ENCODE measurements around the gene LMO7.
A peak's percentile ranks its signal among the peaks of the same experiment; 100 is the strongest.
"Not testable (repeated sequence)": the region's sequence is repeated elsewhere in the genome, so short reads cannot be mapped to it uniquely, and the experiment has no call there.

LMO7 gene

GRCh38 chr13:75699062-75699461, 62.9 kb downstream of the LMO7 start:
- DNase-seq (ENCODE audit: low read depth in 2 of 2): no peak

DNA sequence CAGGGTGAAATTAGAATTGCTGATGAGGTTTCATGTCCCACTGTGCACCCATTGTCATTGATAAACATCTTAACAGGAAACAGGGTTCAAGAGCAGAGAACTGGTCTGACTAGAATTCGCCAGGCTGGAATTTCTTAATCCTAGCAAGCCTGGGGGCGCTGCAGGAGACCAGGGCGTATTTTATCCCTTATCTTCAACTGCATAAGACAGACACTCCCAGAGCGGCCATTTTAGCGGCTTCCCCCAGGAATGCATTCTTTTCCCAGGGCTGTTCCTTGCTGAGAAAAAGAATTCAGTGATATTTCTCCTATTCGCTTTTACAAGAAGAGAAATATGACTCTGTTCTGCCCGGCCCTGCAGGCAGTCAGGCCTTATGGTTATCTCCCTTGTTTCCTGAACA, 63.6 kb downstream of the LMO7 start:
- DNase-seq (ENCODE audit: low read depth in 2 of 2): not testable (repeated sequence)

DNA sequence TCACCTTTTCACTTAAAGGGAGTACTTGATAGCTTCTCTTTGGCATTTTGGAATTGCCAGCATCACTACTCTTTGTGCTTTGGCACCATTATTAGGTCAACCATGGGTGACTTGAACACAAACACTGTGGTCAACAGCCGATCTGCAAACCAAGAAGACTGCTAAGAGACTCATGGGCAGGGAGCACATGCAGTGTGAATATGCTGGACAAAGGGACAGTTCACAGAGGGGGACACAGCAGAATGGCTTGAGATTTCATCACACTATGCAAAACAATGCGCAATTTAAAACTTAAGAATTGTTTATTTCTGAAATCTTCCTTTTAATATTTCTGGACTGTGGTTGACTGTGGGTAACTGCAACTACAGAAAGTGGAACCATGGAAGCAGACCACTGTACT, 64.4 kb downstream of the LMO7 start:
- DNase-seq (ENCODE audit: low read depth in 2 of 2): no peak

- DNase-seq (ENCODE audit: low read depth in 2 of 2): no peak
Observed at GRCh38 chr13:75702476-75702875, 66.3 kb downstream of the LMO7 start.

DNA sequence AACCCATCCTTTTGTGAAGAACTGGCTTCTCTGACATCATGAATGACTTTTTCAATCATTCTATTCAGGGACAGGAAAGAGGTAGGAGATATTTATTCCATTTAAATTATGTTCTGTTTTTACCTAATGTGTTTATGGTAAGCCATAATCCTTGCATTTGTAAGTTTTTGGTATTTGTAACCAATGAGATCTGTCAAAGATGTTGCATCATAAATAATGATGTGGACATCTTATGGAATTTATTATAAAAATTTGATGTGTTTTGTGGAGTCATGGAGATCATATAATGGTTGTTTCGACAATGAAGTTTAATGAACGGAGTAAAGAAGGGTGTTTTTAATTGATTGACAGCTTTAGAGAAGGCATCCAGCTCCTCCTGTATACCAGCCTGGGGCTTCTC, 67.6 kb downstream of the LMO7 start:
- no peak for DNase-seq (ENCODE audit: low read depth in 2 of 2)

DNA sequence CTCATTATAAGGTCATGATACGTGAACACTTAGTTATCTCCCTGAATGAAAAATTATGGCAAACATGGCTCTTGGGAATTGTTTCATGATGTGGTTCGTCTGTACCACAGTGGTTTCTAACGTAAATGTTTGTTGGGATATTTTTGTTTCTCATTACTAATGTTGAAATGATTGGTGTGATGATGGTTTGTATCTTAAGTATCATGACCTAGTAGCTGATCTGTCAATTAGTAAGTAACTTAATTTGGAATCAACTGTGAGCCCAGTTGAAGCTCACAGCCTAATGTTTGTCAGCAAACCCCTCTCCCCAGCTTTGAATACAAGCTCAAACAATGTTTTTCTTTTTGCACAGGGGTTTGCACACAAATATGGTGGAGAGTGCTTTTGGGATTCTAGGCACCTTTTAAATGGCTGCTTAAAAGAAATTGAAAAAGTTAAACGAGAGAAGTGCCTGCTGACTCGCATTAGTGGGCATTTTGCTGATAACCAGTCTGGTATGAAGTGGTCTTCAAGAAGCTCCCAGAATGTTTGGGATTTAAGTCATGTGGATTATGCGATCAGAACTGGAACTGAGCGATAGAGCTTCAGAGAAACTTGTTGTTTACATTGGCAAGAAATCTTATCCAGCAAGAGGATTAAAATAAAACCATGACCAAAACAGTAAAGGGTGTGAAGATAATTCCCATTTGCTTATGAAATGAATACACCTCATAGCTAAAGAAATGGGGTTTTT, 68.2 kb downstream of the LMO7 start:
- peak; percentile 45 to 46 for DNase-seq (ENCODE audit: low read depth in 2 of 2)

- no peak for DNase-seq (ENCODE audit: low read depth in 2 of 2)
Observed at GRCh38 chr13:75704927-75705288, 68.8 kb downstream of the LMO7 start.

GRCh38 chr13:75705395-75705794, 69.3 kb downstream of the LMO7 start:
- DNase-seq (ENCODE audit: low read depth in 2 of 2): peak; percentile 20 to 29

DNA sequence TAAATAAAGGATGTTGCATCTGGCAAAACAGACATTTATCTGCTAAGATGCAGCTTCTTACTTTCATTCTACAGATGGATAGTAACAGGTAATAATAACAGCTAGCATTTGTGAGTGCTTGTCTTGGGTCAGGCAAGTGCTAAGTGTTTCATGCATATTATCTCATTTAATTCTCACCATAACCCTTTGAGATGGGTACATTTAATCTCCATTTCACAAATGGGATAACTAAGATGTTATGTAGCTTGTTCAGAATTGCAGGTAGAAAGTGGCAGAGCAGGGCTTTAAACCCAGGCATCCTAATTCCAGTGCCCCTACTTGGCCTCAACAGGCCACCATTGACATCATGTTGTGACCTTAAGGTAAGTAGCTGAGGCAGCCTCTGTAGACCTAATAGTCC, 69.8 kb downstream of the LMO7 start:
- no peak for DNase-seq (ENCODE audit: low read depth in 2 of 2)

DNA sequence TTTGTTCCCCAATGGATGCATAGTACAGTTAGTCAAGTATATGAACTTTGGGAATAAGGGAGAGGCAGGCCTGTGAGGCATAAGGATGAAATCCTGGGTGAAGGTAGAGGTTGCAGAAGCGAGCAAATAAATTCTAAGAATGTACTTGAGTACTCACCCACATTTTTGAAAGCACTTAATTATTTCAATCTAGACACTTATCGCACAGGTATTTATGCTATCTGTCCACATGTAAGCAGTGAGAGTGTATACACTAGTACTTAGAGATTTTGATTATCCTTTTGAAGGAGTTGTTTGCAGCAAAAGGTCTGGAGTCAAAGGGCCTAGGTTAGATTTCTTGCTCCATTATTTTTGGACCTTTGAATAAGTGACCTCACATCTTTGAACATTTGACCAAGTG, 77.7 kb downstream of the LMO7 start:
- no peak for DNase-seq (ENCODE audit: low read depth in 2 of 2)

- DNase-seq (ENCODE audit: low read depth in 2 of 2): no peak
Observed at GRCh38 chr13:75715601-75716523, 79.7 kb downstream of the LMO7 start.

DNA sequence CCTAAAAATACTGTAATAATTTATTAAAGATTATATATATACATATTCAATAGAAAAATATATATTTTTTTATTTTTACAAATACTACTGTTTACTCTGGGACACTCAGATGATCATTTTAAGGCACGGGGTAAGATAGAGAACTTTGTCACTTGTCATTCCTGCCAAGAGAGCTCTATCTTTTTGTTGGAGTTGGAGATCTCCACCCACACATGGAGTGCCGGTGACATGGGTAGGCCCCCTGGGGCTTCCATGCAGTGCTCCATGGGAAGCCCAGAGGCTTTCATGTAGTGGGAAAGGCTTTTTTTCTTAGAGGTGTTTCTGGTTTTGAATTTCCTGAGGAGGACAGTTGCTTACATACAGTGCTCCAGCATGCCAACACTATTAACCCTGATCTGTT, 81.4 kb downstream of the LMO7 start:
- no peak for DNase-seq (ENCODE audit: low read depth in 2 of 2)

GRCh38 chr13:75721307-75721706, 85.2 kb downstream of the LMO7 start:
- DNase-seq (ENCODE audit: low read depth in 2 of 2): no peak

DNA sequence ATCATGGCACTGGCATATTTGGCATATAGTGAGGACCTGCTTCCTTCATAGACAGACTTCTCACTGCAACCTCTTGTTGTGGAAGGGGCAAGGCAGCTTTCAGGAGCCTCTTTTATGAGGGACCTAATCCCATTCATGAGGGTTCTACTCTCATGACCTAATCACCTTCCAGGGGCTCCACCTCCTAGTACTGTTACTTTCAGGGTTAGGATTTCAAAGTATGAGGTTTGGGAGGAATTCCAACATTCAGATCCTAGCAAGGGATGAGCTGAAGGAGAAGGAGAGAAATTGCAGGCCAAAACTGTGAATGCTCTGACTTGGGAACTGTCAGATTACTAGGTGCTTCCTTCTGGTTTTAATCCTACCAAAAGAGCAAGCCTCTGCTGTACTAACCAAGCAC, 87.8 kb downstream of the LMO7 start:
- DNase-seq (ENCODE audit: low read depth in 2 of 2): no peak

DNA sequence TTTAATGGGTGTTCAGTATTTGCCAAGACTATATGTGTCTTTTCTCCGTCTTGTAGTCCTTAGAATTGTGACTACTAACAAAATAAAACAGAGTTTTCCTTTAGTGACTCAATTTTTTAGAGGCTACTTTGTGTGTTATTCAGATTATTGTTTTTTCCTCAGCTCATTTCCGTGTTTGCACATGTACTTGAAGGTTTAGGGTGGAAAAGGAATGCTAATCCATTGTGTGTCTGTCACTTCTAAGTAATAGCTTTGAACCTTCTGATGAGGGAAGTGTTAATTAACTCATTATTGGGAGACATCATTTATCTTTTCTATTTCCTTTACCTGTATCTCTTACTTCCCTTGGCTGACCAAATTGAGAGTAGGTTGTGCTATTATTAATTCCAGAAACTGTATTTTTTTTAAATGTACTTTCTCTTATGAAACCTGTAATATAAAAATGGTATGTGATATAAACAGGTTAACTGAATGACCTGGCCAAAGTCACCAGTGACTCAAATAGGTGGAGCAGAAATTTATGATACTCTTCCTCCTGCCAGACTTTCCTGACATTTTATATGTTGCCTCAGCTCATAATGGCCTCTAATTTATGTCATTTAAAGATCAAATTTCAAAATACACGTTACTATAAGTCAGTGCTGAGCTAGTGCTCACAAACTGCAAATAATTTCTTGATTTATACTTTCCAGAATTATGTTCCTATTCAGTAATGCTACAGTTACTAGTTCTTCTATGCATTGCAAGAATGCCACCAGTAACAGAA, 88.8 kb downstream of the LMO7 start:
- no peak for DNase-seq (ENCODE audit: low read depth in 2 of 2)

DNA sequence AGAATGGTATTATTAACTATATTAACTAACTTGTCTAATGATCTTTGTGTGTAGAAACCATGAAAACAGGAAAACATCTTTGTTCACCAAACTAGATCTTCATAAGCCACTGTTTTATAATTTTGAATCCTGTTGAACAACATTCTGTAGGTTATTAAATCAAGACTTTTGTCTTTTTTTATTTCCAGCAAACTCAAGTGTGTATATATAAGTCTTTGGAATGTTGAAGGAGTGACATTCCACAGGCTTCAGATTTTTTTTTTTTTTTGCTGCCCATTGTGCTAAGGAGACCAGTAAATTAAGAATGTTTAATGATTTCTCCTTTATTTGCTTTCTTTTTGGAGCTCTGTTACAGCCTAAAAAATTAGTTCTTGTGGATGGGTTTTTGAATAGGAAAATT, 89.6 kb downstream of the LMO7 start:
- no peak for DNase-seq (ENCODE audit: low read depth in 2 of 2)

DNA sequence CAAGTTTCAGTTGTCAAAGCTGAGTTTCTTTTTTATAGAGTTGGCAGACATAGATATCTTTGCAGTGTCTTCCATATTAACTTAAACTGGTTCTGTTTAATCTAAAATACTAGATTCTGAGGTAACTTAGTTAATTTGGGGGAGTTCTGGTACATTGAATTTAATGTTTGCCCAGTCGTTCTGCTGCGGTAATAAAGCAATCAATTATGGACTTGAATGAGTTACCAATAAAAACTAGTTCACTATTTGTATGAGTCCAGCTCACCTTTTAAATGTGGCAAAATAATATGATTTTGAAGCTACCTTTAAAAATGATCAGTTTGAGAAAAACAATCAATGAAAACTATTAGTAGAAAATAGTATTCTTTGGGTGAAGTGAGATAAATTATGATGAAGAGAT, 90.2 kb downstream of the LMO7 start:
- DNase-seq (ENCODE audit: low read depth in 2 of 2): no peak

- not testable (repeated sequence) for DNase-seq (ENCODE audit: low read depth in 2 of 2)
Observed at GRCh38 chr13:75733113-75733512, 97.0 kb downstream of the LMO7 start.

GRCh38 chr13:75736173-75736572, 100.0 kb downstream of the LMO7 start:
- DNase-seq (ENCODE audit: low read depth in 2 of 2): no peak

DNA sequence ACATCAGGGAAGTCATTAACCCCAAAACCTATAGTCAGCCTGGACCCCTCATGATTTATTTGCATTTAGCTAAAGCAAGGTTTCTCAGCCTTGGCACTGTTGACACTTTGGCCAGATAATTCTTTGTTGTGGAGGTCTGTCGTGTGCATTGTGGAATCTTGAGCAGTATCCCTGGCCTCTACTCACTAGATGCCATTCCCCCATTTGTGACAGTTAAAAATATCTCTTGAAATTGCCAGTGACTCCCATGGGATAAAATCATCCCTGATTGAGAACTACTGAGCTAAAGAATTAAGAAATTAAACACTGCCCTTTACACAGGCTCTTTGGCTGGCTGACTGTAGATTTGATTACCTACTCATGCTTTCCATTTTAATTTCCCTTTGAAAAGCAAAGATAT, 102.7 kb downstream of the LMO7 start:
- DNase-seq (ENCODE audit: low read depth in 2 of 2): no peak

GRCh38 chr13:75739244-75739868, 103.2 kb downstream of the LMO7 start:
- no peak for DNase-seq (ENCODE audit: low read depth in 2 of 2)

GRCh38 chr13:75740031-75740430, 103.9 kb downstream of the LMO7 start:
- DNase-seq (ENCODE audit: low read depth in 2 of 2): no peak
